GM12878 (cell line): ENCODE data around the gene ZBTB16. TPM values are rescaled to one million over a fixed set of nuclear protein-coding genes. Genes with fewer than 3 reads are reported as not detected.

Experiments
- ATAC-seq: fragments of 200-7000 bp; cut with Tn5 transposase; 3 replicates; pipeline ENCODE4 v1.9.1; 2020; ENCODE audit warnings: mild to moderate bottlenecking, moderate library complexity
- BruUV-seq: library from RNA; stranded (reverse); fragments of 400-500 nt; replicated peaks from 2 replicates; lab custom pipeline; 2021; lab: Mats Ljungman, UMichigan
- CTCF ChIA-PET: fragments of 300-600 bp; sonication (Branson Sonifier 250); formaldehyde crosslinking; extraction: SDS; loops from one replicate; lab custom pipeline; 2021; ENCODE audit warnings: inconsistent platforms; lab: Yijun Ruan, JAX
- POLR2A ChIA-PET: fragments of 350-600 bp; formaldehyde crosslinking; extraction: SDS; loops from one replicate; lab custom pipeline; 2021; ENCODE audit warnings: inconsistent platforms; lab: Charles Lee
- RAD21 ChIA-PET: fragments of 300-600 bp; sonication (Branson Sonifier 250); formaldehyde crosslinking; loops from one replicate; lab custom pipeline; 2023; ENCODE audit warnings: antibody characterized with exemption; ENCODE audit not compliant: unreplicated experiment; lab: Charles Lee
- SMC1A ChIA-PET: fragments of 300-600 bp; sonication (Branson Sonifier 250); formaldehyde crosslinking; loops from one replicate; lab custom pipeline; 2023; ENCODE audit not compliant: unreplicated experiment, uncharacterized antibody; lab: Charles Lee
- DNase-seq: peaks from one replicate; pipeline ENCODE4 v3.0.0-alpha.2; 2011; ENCODE audit warnings: low read depth, low spot score
- FAIRE-seq: peaks from 3 replicates; lab custom pipeline; 2011; peaks lifted over from hg19 to GRCh38; lab: Jason Lieb, UNC
- H2AFZ ChIP-seq: 2 replicates; pipeline ENCODE4 v1.6.0; 2011; ENCODE audit warnings: low read depth, low read length, control low read depth; ENCODE audit not compliant: control insufficient read depth
- H3K27ac ChIP-seq: 2 replicates; pipeline ENCODE4 v1.5.1; 2011; ENCODE audit warnings: control low read depth; ENCODE audit not compliant: control insufficient read depth, insufficient read depth
- H3K27me3 ChIP-seq, 2 experiments: replicated peaks in 1 of 2; 2 replicates each; pipeline versions ENCODE4 v1.6.0 to v1.6.1; 2011; ENCODE audit warnings: low read length in 1 of 2; ENCODE audit not compliant: control insufficient read depth in 2 of 2, insufficient read depth in 2 of 2
- H3K36me3 ChIP-seq, 2 experiments: 2 replicates each; pipeline ENCODE4 v1.5.1; 2011; ENCODE audit warnings: low read length in 1 of 2; ENCODE audit not compliant: control insufficient read depth in 2 of 2, insufficient read depth in 2 of 2
- H3K4me1 ChIP-seq: 2 replicates; pipeline ENCODE4 v1.6.1; 2011; ENCODE audit warnings: mild to moderate bottlenecking, low read length, moderate library complexity, mixed read lengths; ENCODE audit not compliant: control insufficient read depth, insufficient read depth
- H3K4me2 ChIP-seq: 2 replicates; pipeline ENCODE4 v1.6.0; 2011; ENCODE audit warnings: control low read depth; ENCODE audit not compliant: control insufficient read depth, insufficient read depth
- H3K4me3 ChIP-seq: fragments of 200-600 bp; sonication (generic); 2 replicates; pipeline ENCODE4 v1.5.1; 2016
- H3K79me2 ChIP-seq: 2 replicates; pipeline ENCODE4 v1.6.0; 2011; ENCODE audit warnings: low read length; ENCODE audit not compliant: control insufficient read depth, insufficient read depth
- H3K9ac ChIP-seq: 2 replicates; pipeline ENCODE4 v1.8.0; 2011; ENCODE audit warnings: low read length, control low read depth, mixed read lengths; ENCODE audit not compliant: control insufficient read depth, insufficient read depth
- H3K9me3 ChIP-seq: replicated peaks from 3 replicates; pipeline ENCODE4 v1.5.1; 2011; ENCODE audit warnings: mild to moderate bottlenecking, low read length; ENCODE audit not compliant: control insufficient read depth, insufficient read depth
- H4K20me1 ChIP-seq: 2 replicates; pipeline ENCODE4 v1.6.0; 2011; ENCODE audit not compliant: control insufficient read depth, insufficient read depth
- MTA3 ChIP-seq: IDR thresholded peaks from 2 replicates; pipeline ENCODE4 v1.6.1; 2012; ENCODE audit warnings: low read length, inconsistent platforms, borderline replicate concordance
- MYB ChIP-seq: fragments of 150-350 bp; IDR thresholded peaks from 2 replicates; pipeline ENCODE4 v1.6.1; 2014; ENCODE audit warnings: mild to moderate bottlenecking, low read depth, low read length, borderline replicate concordance
- PAX5 ChIP-seq: IDR thresholded peaks from 2 replicates; pipeline ENCODE4 v1.6.1; 2011; ENCODE audit warnings: low read depth, low read length, borderline replicate concordance
- SPI1 ChIP-seq: IDR thresholded peaks from 2 replicates; pipeline ENCODE4 v1.6.1; 2011; ENCODE audit warnings: low read depth, mild to moderate bottlenecking, low read length, moderate library complexity, borderline replicate concordance; ENCODE audit not compliant: insufficient read depth
- TCF7 ChIP-seq: IDR thresholded peaks from 2 replicates; pipeline ENCODE4 v1.6.1; 2014; ENCODE audit warnings: antibody characterized with exemption, borderline replicate concordance
- ZNF207 ChIP-seq: fragments of 450-650 bp; IDR thresholded peaks from 2 replicates; pipeline ENCODE4 v1.6.1; 2014; ENCODE audit warnings: antibody characterized with exemption, mild to moderate bottlenecking, borderline replicate concordance
- WGBS: methylation state at CpG from one replicate; pipeline ENCODE4 v1.1.6; 2016; ENCODE audit warnings: low lambda C conversion rate; ENCODE audit not compliant: insufficient replicate concordance, insufficient coverage; ENCODE audit errors: missing lambda C conversion rate; 5-methylcytosine and 5-hydroxymethylcytosine counted together
- in situ Hi-C: fragments of 300-500 bp; cut with MboI; formaldehyde crosslinking; loops from 9 replicates; pipeline ENCODE4 v1.14.3; 2018; ENCODE audit warnings: mixed read lengths
- intact Hi-C: fragments of 100-400 bp; cut with micrococcal nuclease; formaldehyde crosslinking; loops from one replicate; pipeline ENCODE4 v1.14.2; 2022; ENCODE audit not compliant: unreplicated experiment
- polyA plus RNA-seq, 11 experiments: library from polyadenylated mRNA; depleted of rRNA in 4 of 11; unstranded in 6 of 11; stranded (reverse) in 5 of 11; fragments of >200 nt; fragmentation: Nextera tagmentation in 4 of 11; fragmentation: Illumina TruSeq in 1 of 11; extraction: Ambion mirVana in 4 of 11; extraction: Trizol in 1 of 11; gene quantifications; 1 replicate in 1 of 11; 2 replicates in 10 of 11; pipeline versions ENCODE4 v1.2.1 to v1.2.3, GENCODE V29; 2011 to 2016; ENCODE audit warnings: inconsistent platforms in 2 of 11, missing spikeins in 2 of 11, low read depth in 1 of 11
- total RNA-seq, 4 experiments: library from RNA; depleted of rRNA in 3 of 4; stranded (reverse); fragments of >200 nt in 3 of 4; fragmentation: Illumina TruSeq in 1 of 4; extraction: Trizol in 1 of 4; gene quantifications; 2 replicates each; pipeline versions ENCODE4 v1.2.1 to v1.2.3, GENCODE V29; 2013 to 2021

The ZBTB16 gene
- total and polyA plus RNA-seq, 10 of the 15 experiments (the other 5 are each of a cell fraction or from before 2014, with no cell fraction given): 0.38 TPM; not detected in 9

GRCh38 chr11:114265122-114265878, 205.8 kb downstream of the ZBTB16 start:
- Histone ChIP-seq H4K20me1 (no peaks in the 10 kb centered on the region; the same call in 1 of the 2 replicates), H3K4me3 (no peak overlapping the region), H2AFZ (no peak overlapping the region), H3K27me3 (peaks cover 0 to 3% of the 10 kb centered on the region in 2 experiments; a peak in 1 of 4 replicates), H3K4me2 (no peak overlapping the region), H3K4me1 (no peaks in the 10 kb centered on the region), H3K9me3 (no peaks in the 10 kb centered on the region), H3K27ac (no peak overlapping the region), H3K9ac (no peak overlapping the region), H3K79me2 (no peaks in the 10 kb centered on the region), H3K36me3 (no peaks in the 10 kb centered on the region)
- 26% methylated on average over 8 of the region's 8 CpGs for WGBS
- TF ChIP-seq MTA3: no peak
- TF ChIP-seq PAX5: no peak
- BruUV-seq: no TSS peak
- in situ Hi-C loops (loop anchor here (10.0 kb wide), 2 partner anchors 460 to 960 kb away; no protein-coding TSS in a partner anchor), intact Hi-C loops (no loop called here)
- DNase-seq: no peak
- ATAC-seq: no peak
- ChIA-PET SMC1A (interaction anchor here (1.1 kb wide), 2 partner anchors 269 to 369 kb away, joined by 3 to 4 read pairs; no protein-coding TSS in a partner anchor), RAD21 (interaction anchor here (0.8 kb wide), 1 partner anchor 370 kb away, joined by 4 read pairs; no protein-coding TSS in a partner anchor), POLR2A (no interaction called here), CTCF (interaction anchor here (0.7 to 8.8 kb wide), 4 partner anchors 14 to 369 kb away, joined by 3 to 120 read pairs (median 46); no protein-coding TSS in a partner anchor)
- no peak for FAIRE-seq

- Histone ChIP-seq H3K9ac (no peak overlapping the region), H3K36me3 (no peaks in the 10 kb centered on the region), H3K9me3 (no peaks in the 10 kb centered on the region), H3K4me2 (no peak overlapping the region), H4K20me1 (no peaks in the 10 kb centered on the region), H2AFZ (no peak overlapping the region), H3K4me1 (no peaks in the 10 kb centered on the region), H3K79me2 (no peaks in the 10 kb centered on the region), H3K4me3 (no peak overlapping the region), H3K27me3 (peaks cover 0 to 3% of the 10 kb centered on the region in 2 experiments; a peak in 1 of 4 replicates), H3K27ac (no peak overlapping the region)
- intact Hi-C loops: no loop called here
- ChIA-PET CTCF (interaction anchor here (0.6 to 1.1 kb wide), 2 partner anchors 16 to 267 kb away, joined by 3 read pairs; no protein-coding TSS in a partner anchor), POLR2A (no interaction called here), RAD21 (no interaction called here), SMC1A (no interaction called here)
- TF ChIP-seq MYB: no peak
- TF ChIP-seq TCF7: no peak
- TF ChIP-seq ZNF207: no peak
- no peak for TF ChIP-seq SPI1
- DNase-seq: no peak
- WGBS: 0% methylated on average over 2 of the region's 2 CpGs
- no peak for FAIRE-seq
- in situ Hi-C loops: loop anchor here (10.0 kb wide), 2 partner anchors 465 to 965 kb away; no protein-coding TSS in a partner anchor
- BruUV-seq: no TSS peak
- ATAC-seq: no peak
Observed at GRCh38 chr11:114269498-114269897, 210.0 kb downstream of the ZBTB16 start.
